ENCODE results near the gene TLE5.
"Not testable (repeated sequence)": the region's sequence is repeated elsewhere in the genome, so short reads cannot be mapped to it uniquely, and the experiment has no call there.

TLE5 gene

DNA sequence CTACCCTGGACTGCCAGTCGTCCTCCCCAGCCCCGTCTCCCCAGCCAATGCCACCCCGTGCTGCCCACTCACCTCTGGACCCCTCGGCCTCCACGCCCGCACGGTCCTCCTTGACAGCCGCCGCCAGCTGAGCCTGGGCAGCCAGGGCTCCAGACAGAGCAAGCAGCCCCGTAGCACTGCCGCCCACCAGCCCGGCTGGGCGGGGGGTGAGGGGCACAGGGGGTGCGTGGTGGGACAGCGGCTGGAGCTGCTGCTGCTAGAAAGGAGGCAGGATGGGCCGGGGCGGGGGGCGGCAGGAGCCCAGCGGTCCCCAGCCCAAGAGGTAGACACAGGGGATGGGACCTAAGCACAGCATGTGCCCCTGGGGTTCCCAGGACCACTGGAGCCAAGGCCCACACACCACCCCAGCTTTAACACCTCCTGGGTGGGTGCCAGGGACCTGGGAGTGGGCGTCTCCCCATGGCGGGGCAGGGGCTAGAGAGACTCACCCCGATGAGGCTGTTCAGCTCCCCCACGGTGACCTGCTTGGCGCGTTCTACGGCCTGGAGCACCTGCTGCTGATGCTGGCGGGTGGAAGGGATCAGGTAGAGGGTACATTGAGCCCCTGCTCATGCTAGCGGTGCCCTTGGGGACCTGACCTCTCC is 43.0 kb downstream of the TLE5 start:
- H3K4me3 ChIP-seq (ENCODE audit: low read depth, low read length), result no peak overlapping the region
- TF ChIP-seq, protein P1, sequence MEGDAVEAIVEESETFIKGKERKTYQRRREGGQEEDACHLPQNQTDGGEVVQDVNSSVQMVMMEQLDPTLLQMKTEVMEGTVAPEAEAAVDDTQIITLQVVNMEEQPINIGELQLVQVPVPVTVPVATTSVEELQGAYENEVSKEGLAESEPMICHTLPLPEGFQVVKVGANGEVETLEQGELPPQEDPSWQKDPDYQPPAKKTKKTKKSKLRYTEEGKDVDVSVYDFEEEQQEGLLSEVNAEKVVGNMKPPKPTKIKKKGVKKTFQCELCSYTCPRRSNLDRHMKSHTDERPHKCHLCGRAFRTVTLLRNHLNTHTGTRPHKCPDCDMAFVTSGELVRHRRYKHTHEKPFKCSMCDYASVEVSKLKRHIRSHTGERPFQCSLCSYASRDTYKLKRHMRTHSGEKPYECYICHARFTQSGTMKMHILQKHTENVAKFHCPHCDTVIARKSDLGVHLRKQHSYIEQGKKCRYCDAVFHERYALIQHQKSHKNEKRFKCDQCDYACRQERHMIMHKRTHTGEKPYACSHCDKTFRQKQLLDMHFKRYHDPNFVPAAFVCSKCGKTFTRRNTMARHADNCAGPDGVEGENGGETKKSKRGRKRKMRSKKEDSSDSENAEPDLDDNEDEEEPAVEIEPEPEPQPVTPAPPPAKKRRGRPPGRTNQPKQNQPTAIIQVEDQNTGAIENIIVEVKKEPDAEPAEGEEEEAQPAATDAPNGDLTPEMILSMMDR (IDR thresholded peaks at IDR 0.05; ENCODE audit: borderline replicate concordance, insufficient read depth, low read depth, low read length), result no peak

DNA sequence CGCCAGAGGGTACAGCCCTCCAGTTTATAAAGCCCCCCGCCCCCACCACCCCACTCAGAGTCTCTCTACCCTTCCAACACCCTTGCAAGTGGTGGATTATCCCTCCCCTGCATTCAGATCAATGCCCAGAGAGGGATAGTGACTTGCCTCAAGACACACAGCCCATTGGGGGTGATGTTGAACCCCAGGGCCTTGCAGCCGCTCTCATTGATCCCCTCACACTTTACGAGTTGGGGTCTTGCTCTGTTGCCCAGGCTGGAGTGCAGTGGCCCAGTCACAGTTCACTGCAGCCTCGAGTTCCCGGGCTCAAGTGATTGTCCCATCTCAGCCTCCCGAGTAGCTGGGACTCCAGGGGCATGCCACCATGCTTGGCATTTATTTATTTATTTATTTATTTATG is 44.4 kb downstream of the TLE5 start:
- TF ChIP-seq, protein P1 (IDR thresholded peaks at IDR 0.05; ENCODE audit: borderline replicate concordance, insufficient read depth, low read depth, low read length), result no peak
- no peak overlapping the region for H3K4me3 ChIP-seq (ENCODE audit: low read depth, low read length)

DNA sequence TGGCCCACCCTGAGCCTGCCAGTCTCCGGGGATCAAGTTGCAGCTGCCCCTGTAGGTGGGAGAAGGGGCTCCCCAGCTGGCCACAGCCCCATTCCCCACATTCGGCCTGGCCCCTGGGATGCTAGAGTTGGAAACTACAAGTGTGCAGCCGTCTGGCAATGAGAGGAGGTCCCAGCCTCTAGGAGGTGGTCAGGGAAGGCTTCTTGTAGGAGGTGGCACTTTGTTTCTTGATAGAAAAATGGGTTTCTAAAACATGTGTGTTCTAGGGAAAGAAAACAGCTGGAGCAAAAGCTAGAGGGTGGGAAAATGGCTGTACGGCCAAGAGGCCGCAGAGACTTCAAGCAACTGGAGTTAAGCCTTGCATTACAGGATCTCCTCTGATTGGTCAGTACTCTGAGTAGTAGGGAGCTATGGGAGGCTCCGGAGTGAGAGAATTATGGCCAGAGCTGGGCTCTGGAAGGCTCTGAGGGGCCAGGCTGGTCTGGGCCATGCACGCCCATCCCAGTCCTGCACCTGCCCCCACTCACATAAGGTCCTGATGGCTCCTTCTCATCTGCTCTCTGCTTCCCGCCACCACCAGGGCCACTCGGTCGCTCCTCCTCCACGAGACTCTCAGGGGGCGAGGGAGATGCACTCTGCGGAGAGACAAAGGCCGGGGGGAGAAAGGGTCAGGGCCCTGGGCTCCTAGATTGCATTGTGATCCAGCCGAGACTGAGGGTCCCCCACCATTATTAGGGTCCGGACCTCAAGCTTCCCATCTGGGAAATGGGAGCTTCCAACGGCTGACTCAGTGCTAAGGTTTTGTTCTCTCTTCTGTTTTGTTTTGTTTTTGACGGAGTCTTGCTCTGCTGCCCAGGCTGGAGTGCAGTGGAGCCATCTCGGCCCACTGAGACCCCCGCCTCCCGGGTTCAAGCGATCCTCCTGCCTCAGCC is 46.9 kb downstream of the TLE5 start:
- no peak overlapping the region for H3K4me3 ChIP-seq (ENCODE audit: low read depth, low read length)
- TF ChIP-seq, protein P1 (IDR thresholded peaks at IDR 0.05; ENCODE audit: borderline replicate concordance, insufficient read depth, low read depth, low read length), result no peak

DNA sequence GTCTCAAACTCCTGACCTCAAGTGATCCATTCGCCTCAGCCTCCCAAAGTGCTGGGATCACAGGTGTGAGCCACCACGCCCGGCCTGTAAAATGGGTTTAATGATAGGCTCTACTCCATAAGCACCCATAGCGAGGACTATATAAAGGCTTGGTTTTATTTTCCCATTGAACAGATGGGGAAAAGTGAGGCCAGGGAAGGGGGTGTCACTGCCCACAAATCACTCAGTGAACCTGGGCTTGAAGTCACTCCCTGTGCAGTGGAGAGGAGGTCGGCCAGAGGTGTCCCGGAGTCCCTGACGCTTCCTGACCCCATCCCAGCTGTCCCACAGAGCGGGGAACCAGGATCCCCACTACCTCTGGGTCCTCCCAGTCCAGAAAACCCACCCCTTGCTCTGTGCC is 48.2 kb downstream of the TLE5 start:
- H3K4me3 ChIP-seq (ENCODE audit: low read depth, low read length), result no peak overlapping the region
- TF ChIP-seq, protein P1 (IDR thresholded peaks at IDR 0.05; ENCODE audit: borderline replicate concordance, insufficient read depth, low read depth, low read length), result no peak

DNA sequence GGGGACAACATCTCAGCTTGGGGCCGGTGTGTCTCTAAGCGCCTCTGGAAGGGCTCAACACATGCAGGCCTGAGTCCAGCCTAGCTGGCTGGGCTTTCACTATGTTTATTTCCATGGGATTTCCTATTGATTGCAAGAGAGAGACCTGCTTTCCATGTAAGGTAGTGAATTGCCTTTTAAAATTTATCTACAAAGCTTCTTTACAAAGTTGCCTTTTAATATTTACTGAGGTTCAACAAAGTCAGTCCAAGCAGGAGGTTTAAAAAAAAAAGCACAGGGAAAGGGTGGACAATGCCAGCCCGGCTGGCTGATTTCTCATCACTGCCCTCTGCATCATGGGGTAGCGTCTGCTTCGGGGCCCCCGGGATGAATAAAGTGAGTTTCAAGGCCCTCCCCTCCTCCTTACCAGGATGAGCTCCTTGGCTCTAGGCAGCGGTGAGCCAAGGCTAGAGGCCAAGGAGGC is 49.0 kb downstream of the TLE5 start:
- TF ChIP-seq, protein P1 (IDR thresholded peaks at IDR 0.05; ENCODE audit: borderline replicate concordance, insufficient read depth, low read depth, low read length), result no peak
- no peak overlapping the region for H3K4me3 ChIP-seq (ENCODE audit: low read depth, low read length)

DNA sequence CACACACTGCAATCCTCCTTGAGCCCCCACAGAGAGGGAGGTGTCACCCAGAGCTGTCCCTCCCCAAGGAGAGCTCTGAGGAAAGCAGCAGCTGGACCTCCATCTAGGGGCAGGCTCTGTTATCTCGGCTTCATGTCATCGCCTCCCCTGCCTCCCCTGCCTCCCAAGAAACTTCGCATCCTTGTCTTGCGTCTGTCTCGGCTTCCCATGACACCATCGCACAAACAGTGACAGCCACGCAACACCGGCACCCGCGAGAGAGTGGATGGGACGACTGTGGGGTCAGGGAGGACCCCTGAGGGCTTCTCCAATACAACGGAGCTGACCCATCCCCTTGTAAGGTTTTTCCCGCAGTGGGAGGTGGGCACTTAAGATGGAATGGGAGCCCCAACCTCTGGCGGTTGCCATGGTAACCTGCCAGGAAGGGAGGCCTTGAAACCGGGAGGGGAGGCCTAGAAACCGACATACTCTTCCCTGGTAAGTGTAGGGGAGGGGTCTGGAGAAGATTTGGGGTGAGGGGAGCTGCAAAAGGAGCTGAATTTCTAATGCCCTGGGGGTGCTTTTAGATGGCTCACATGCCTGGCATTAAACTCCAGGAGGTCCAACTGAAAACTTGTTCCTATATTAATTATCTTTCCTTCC is 49.6 kb downstream of the TLE5 start:
- TF ChIP-seq, protein P1 (IDR thresholded peaks at IDR 0.05; ENCODE audit: borderline replicate concordance, insufficient read depth, low read depth, low read length), result no peak
- no peak overlapping the region for H3K4me3 ChIP-seq (ENCODE audit: low read depth, low read length)

DNA sequence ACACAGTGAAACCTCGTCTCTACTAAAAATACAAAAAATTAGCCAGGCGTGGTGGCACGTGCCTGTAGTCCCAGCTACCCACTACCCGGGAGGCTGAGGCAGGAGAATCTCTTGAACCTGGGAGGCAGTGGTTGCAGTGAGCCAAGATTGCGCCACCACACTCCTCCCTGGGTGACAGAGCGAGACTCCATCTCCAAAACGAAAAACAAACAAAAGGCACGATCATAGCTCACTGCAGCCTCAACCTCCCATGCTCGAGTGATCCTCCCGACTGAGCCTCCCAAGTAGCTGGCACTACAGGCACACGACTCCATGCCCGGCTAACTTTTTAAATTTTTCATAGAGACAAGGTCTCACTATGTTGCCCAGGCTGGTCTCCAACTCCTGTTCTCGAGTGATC is 50.2 kb downstream of the TLE5 start:
- H3K4me3 ChIP-seq (ENCODE audit: low read depth, low read length), result not testable (repeated sequence)
